NCI-H82 treated with DMSO at 0.1 percent for 48 hours (cell line): ENCODE results near the gene LYPD6.

Source experiments
- DNase-seq: peaks from one replicate; lab custom pipeline; 2025; ENCODE audit not compliant: unreplicated experiment; lab: John Stamatoyannopoulos, UW

LYPD6 gene

GRCh38 chr2:149346272-149346671, 15.9 kb downstream of the LYPD6 start:
- DNase-seq, result no peak

GRCh38 chr2:149348291-149348690, 17.9 kb downstream of the LYPD6 start:
- DNase-seq, result no peak

GRCh38 chr2:149353421-149353820, 23.0 kb downstream of the LYPD6 start:
- no peak for DNase-seq

GRCh38 chr2:149355716-149356422, 25.5 kb downstream of the LYPD6 start:
- no peak for DNase-seq

GRCh38 chr2:149357058-149357457, 26.7 kb downstream of the LYPD6 start:
- no peak for DNase-seq

GRCh38 chr2:149360106-149360505, 29.7 kb downstream of the LYPD6 start:
- no peak for DNase-seq

- peak; percentile 9 for DNase-seq
Observed at GRCh38 chr2:149363958-149364357, 33.6 kb downstream of the LYPD6 start.

GRCh38 chr2:149364839-149365238, 34.5 kb downstream of the LYPD6 start:
- DNase-seq, result no peak

GRCh38 chr2:149365931-149366583, 35.7 kb downstream of the LYPD6 start:
- DNase-seq, result no peak

- no peak for DNase-seq
Observed at GRCh38 chr2:149370061-149370775, 39.8 kb downstream of the LYPD6 start.

GRCh38 chr2:149371476-149371875, 41.1 kb downstream of the LYPD6 start:
- DNase-seq, result no peak

GRCh38 chr2:149375801-149376361, 45.5 kb downstream of the LYPD6 start:
- no peak for DNase-seq

GRCh38 chr2:149380205-149380604, 49.8 kb downstream of the LYPD6 start:
- DNase-seq, result no peak

- DNase-seq, result no peak
Observed at GRCh38 chr2:149383340-149383739, 53.0 kb downstream of the LYPD6 start.

GRCh38 chr2:149385350-149385749, 55.0 kb downstream of the LYPD6 start:
- no peak for DNase-seq

GRCh38 chr2:149387411-149387810, 57.0 kb downstream of the LYPD6 start:
- DNase-seq, result no peak

- DNase-seq, result no peak
Observed at GRCh38 chr2:149388120-149388816, 57.9 kb downstream of the LYPD6 start.

GRCh38 chr2:149389506-149390167, 59.2 kb downstream of the LYPD6 start:
- DNase-seq, result no peak

GRCh38 chr2:149393614-149394013, 63.2 kb downstream of the LYPD6 start:
- DNase-seq, result peak; percentile 62

GRCh38 chr2:149394864-149395263, 64.5 kb downstream of the LYPD6 start:
- no peak for DNase-seq
